GM19099 (cell line): ENCODE results near the gene CEP112.

Source experiments
- POLR2A ChIP-seq: IDR thresholded peaks from 3 replicates; pipeline ENCODE4 v1.6.1; 2011; ENCODE audit warnings: low read depth; ENCODE audit not compliant: insufficient read length; ENCODE audit errors: extremely low read depth

Gene CEP112

GRCh38 chr17:66221755-66222530 lies 30.0 kb upstream of the CEP112 start:
- TF ChIP-seq POLR2A: no peak

- TF ChIP-seq POLR2A: no peak
These were observed 29.4 kb upstream of the CEP112 start for GRCh38 chr17:66221343-66221742.

GRCh38 chr17:66220079-66220835 lies 28.3 kb upstream of the CEP112 start:
- no peak for TF ChIP-seq POLR2A

GRCh38 chr17:66215529-66215911 lies 23.6 kb upstream of the CEP112 start:
- TF ChIP-seq POLR2A: no peak

GRCh38 chr17:66214884-66215528 lies 23.1 kb upstream of the CEP112 start:
- no peak for TF ChIP-seq POLR2A

- no peak for TF ChIP-seq POLR2A
These were observed 19.3 kb upstream of the CEP112 start for GRCh38 chr17:66211047-66211810.

GRCh38 chr17:66210208-66210574 lies 18.3 kb upstream of the CEP112 start:
- TF ChIP-seq POLR2A: no peak

- no peak for TF ChIP-seq POLR2A
These were observed 16.0 kb upstream of the CEP112 start for GRCh38 chr17:66207936-66208335.

GRCh38 chr17:66203274-66204015 lies 11.5 kb upstream of the CEP112 start:
- TF ChIP-seq POLR2A: no peak

GRCh38 chr17:66200685-66201092 lies 8.8 kb upstream of the CEP112 start:
- no peak for TF ChIP-seq POLR2A

- no peak for TF ChIP-seq POLR2A
These were observed 6.3 kb upstream of the CEP112 start for GRCh38 chr17:66198242-66198641.

GRCh38 chr17:66192378-66192687 lies 400 bp upstream of the CEP112 start:
- TF ChIP-seq POLR2A: no peak

- TF ChIP-seq POLR2A: no peak
These were observed 968 bp downstream of the CEP112 start for GRCh38 chr17:66190738-66191592.

GRCh38 chr17:66187718-66188117 lies 4.2 kb downstream of the CEP112 start:
- no peak for TF ChIP-seq POLR2A

GRCh38 chr17:66185862-66186261 lies 6.1 kb downstream of the CEP112 start:
- no peak for TF ChIP-seq POLR2A
